Lung (tissue), 12 donors: ENCODE measurements around the gene KRT16. TPM values are rescaled to one million over a fixed set of nuclear protein-coding genes. Genes with fewer than 3 reads are reported as not detected.
"Not testable (repeated sequence)": the region's sequence is repeated elsewhere in the genome, so short reads cannot be mapped to it uniquely, and the experiment has no call there.

Source experiments
- ATAC-seq: fragments of 200-7000 bp; cut with Tn5 transposase; one replicate; pipeline ENCODE4 v1.9.1; 2020; ENCODE audit warnings: moderate number of reproducible peaks; ENCODE audit not compliant: insufficient read depth, low FRiP score
- DNase-seq, 3 donors: peaks; one replicate each; pipeline ENCODE4 v3.0.0-alpha.2; 2013 to 2017
- H3K27ac ChIP-seq, 2 donors: one replicate each; pipeline ENCODE4 v1.5.1; 2013; ENCODE audit warnings: mild to moderate bottlenecking in 2 of 2, moderate library complexity in 2 of 2, control low read depth in 1 of 2, inconsistent platforms in 1 of 2, low read depth in 1 of 2, low read length in 1 of 2
- H3K27me3 ChIP-seq, 3 donors: one replicate each; pipeline ENCODE4 v1.5.1; 2013; ENCODE audit warnings: low read length in 2 of 3; ENCODE audit not compliant: control insufficient read depth in 3 of 3, insufficient read depth in 3 of 3
- H3K36me3 ChIP-seq, 4 donors: one replicate each; pipeline ENCODE4 v1.5.1; 2013; ENCODE audit warnings: low read length in 4 of 4, mild to moderate bottlenecking in 1 of 4, moderate library complexity in 1 of 4; ENCODE audit not compliant: control insufficient read depth in 4 of 4, insufficient read depth in 4 of 4
- H3K4me1 ChIP-seq, 5 donors: one replicate each; pipeline ENCODE4 v1.5.1; 2013; ENCODE audit warnings: low read length in 5 of 5, mild to moderate bottlenecking in 2 of 5, moderate library complexity in 1 of 5; ENCODE audit not compliant: control insufficient read depth in 5 of 5, insufficient read depth in 5 of 5
- H3K4me3 ChIP-seq: one replicate; pipeline ENCODE4 v1.5.1; 2013; ENCODE audit warnings: mild to moderate bottlenecking, control low read depth, moderate library complexity
- H3K9ac ChIP-seq, 2 donors: one replicate each; pipeline ENCODE4 v1.5.1; 2013; ENCODE audit warnings: low read length in 2 of 2, control low read depth in 1 of 2; ENCODE audit not compliant: insufficient read depth in 1 of 2
- H3K9me3 ChIP-seq, 4 donors: one replicate each; pipeline ENCODE4 v1.5.1; 2013; ENCODE audit warnings: low read length in 3 of 4, mild to moderate bottlenecking in 1 of 4, moderate library complexity in 1 of 4; ENCODE audit not compliant: control insufficient read depth in 4 of 4, insufficient read depth in 3 of 4
- WGBS, 2 donors: extraction: QIAGEN DNeasy Blood & Tissue Kit; methylation state at CpG; one replicate each; pipeline ENCODE4 v1.1.7; 2013; 5-methylcytosine and 5-hydroxymethylcytosine counted together
- polyA plus RNA-seq, 2 donors: library from polyadenylated mRNA; stranded (reverse); fragments of 200-250 nt; gene quantifications; one replicate each; pipeline ENCODE4 v1.2.1, GENCODE V29; 2013
- total RNA-seq, 2 donors: library from RNA; depleted of rRNA in 1 of 2; stranded (reverse); fragments of >200 nt in 1 of 2; gene quantifications; one replicate each; pipeline ENCODE4 v1.2.1, GENCODE V29; 2014 to 2021
- TF ChIP-seq, protein P1 (sequence below): IDR thresholded peaks from 2 replicates; pipeline ENCODE4 v1.5.1; 2012; ENCODE audit warnings: mild to moderate bottlenecking; ENCODE audit errors: control extremely low read depth, extremely low read depth
- donor health status: control.
- donor health status: control.
- donor health status: Bipolar disorder and iron deficiency.
- donor health status: healthy.
- donor health status: DM: yes; HTN: yes; CAD: no.

The KRT16 gene
- total and polyA plus RNA-seq, 4 donors: 0.10 to 0.28 (median 0.18) TPM; not detected in 1

DNA sequence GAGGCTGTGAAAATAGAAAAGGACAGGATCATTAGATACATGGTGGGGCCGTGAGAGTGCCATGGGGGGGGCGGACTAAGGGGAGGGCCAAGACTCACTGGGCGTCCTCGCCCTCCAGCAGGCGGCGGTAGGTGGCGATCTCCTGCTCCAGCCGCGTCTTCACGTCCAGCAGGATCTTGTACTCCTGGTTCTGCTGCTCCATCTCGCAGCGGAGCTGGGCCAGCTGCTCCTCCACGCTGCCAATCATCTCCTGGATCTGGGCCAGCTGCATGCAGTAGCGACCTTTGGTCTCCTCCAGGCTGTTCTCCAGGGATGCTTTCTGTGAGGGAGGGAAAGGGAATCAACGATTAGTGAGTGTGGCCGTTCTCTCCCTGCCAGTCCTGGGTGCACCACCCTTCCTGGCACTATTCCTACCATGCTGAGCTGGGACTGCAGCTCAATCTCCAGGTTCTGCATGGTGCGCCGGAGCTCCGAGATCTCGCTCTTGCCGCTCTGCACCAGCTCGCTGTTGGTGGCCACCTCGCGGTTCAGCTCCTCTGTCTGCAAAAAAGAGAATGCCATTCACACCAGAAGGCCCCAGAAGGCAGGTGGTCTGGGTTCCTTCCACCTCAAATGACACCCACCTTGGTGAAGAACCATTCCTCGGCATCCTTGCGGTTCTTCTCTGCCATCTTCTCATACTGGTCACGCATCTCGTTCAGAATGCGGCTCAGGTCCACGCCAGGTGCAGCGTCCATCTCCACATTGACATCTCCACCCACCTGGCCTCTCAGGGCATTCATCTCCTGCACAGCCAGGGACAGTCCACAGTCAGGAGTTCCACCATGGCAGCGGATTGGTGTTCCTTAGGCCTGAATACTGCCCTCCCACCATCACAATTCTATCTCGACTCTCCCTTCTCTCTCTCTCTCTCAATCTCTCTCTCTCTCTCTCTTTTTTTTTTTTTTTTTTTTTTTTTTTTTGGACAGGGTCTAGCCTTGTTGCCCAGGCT lies 29.1 kb downstream of the KRT16 start:
- Histone ChIP-seq H3K27ac (no peak overlapping the region), H3K27me3 (no peaks in the 10 kb centered on the region), H3K9me3 (peaks cover 0 to 2% (median 0%) of the 10 kb centered on the region in 4 donors), H3K4me1 (peaks cover 0 to 1% (median 0%) of the 10 kb centered on the region in 5 donors), H3K36me3 (no peaks in the 10 kb centered on the region), H3K9ac (no peak overlapping the region), H3K4me3 (no peak overlapping the region)
- 85 to 88% methylated on average over 33 of the region's 33 CpGs for WGBS, 2 donors
- ATAC-seq (no peak), DNase-seq (peak in 1 of 3 donors; percentile 14)
- TF ChIP-seq, protein P1, sequence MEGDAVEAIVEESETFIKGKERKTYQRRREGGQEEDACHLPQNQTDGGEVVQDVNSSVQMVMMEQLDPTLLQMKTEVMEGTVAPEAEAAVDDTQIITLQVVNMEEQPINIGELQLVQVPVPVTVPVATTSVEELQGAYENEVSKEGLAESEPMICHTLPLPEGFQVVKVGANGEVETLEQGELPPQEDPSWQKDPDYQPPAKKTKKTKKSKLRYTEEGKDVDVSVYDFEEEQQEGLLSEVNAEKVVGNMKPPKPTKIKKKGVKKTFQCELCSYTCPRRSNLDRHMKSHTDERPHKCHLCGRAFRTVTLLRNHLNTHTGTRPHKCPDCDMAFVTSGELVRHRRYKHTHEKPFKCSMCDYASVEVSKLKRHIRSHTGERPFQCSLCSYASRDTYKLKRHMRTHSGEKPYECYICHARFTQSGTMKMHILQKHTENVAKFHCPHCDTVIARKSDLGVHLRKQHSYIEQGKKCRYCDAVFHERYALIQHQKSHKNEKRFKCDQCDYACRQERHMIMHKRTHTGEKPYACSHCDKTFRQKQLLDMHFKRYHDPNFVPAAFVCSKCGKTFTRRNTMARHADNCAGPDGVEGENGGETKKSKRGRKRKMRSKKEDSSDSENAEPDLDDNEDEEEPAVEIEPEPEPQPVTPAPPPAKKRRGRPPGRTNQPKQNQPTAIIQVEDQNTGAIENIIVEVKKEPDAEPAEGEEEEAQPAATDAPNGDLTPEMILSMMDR: no peak

DNA sequence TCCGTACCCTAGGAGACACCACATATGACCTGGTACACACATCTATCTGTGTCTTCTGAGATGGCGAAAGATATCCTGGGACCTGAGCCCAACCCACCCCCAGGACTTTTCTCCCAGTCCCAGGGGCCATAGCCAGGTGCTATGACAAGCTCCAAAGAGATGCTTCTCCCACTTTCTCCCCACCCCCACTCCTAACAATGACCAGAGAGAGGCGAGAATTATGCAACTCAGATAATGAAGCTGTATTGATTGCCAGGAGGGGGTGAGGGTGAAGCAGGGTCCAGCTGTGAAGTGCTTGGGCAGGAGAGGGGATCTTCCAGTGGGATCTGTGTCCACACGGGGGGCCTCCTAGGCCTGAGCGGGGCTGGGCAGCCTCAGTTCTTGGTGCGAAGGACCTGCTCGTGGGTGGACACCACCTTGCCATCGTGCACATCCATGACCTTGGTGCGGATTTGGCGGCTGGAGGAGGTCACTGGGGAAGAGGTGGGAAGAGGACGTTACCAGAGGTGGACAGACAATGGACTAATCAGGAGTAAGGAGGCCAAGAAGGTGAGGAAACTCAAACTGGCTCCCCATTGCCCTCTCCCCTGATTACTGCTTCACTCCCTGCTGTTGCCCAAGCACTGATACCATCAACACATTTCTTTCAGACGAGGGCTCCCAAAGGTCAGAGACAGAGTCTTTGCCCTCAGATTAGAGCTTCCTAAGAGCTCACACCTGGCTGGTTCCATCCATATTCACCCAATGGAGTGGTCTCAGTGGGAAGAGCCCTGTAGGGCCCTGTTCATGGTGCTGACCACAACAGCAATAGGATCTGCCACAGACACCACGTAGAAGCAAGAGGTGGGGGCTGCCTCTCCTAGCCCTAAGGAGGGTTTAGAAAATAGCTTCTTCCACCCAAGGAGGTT lies 30.3 kb downstream of the KRT16 start:
- not testable (repeated sequence) for H3K36me3 ChIP-seq, H3K4me3 ChIP-seq, ATAC-seq, DNase-seq, H3K27me3 ChIP-seq, H3K9me3 ChIP-seq, H3K27ac ChIP-seq, H3K9ac ChIP-seq, H3K4me1 ChIP-seq
- WGBS, 2 donors: 83 to 89% methylated on average over 13 of the region's 13 CpGs

DNA sequence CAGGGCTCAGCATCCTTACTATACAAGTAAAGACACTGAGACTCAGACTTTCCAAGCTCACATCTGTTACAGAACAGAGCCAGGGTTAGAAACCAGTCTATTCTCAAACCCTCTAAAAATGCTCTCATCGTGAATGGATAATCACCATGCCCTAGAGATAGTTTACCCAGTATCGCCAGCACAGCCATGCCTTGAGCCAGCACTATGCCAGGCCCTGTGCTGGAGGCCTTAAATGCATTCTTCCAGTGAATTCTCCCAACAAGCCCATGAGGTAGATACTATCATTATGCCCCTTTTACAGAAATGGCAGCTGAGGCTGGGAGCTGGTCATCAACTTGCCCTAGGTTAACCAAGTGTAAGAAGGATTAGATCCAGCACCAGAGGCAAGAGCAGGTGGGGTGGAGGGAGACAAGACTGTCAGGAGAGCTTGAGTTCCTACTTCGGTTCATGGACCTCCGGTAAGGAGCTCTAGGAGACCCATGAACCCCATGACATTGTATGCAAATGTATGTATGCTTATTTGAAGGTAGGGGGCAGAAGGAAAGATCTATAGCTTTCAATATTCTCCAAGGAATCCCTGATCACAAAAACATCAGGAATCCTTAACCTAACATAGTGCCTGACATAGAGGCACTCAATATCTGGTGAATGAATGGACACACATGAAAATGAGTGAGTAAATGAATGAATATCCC lies 31.1 kb downstream of the KRT16 start:
- WGBS, 2 donors: 89 to 92% methylated on average over 4 of the region's 4 CpGs
- TF ChIP-seq, protein P1: no peak
- H3K4me1 ChIP-seq: peaks cover 0 to 1% (median 0%) of the 10 kb centered on the region in 5 donors
- H3K36me3 ChIP-seq: no peaks in the 10 kb centered on the region
- ATAC-seq (no peak), DNase-seq (no peak)
- H3K27me3 ChIP-seq: no peaks in the 10 kb centered on the region
- peaks cover 0 to 2% (median 0%) of the 10 kb centered on the region in 4 donors for H3K9me3 ChIP-seq
- no peak overlapping the region for H3K9ac ChIP-seq
- no peak overlapping the region for H3K27ac ChIP-seq
- no peak overlapping the region for H3K4me3 ChIP-seq
